Spleen (tissue), 7 donors: ENCODE measurements around the gene LRRN2.
"Not testable (repeated sequence)": the region's sequence is repeated elsewhere in the genome, so short reads cannot be mapped to it uniquely, and the experiment has no call there.

Source experiments
- POLR2A ChIP-seq, 3 donors: fragments of 450-650 bp; IDR thresholded peaks; one replicate each; pipeline ENCODE4 v1.5.1; 2017; ENCODE audit warnings: antibody characterized with exemption in 3 of 3, mild to moderate bottlenecking in 1 of 3
- TF ChIP-seq, protein P1 (sequence below), 11 experiments: fragments of 200-600 bp in 7 of 11; fragments of 450-650 bp in 4 of 11; sonication (generic) in 4 of 11; IDR thresholded peaks in 8 of 11; conservative IDR thresholded peaks in 3 of 11; 1 replicate in 7 of 11; 2 replicates in 4 of 11; pipeline versions ENCODE4 v1.4.0 to v1.8.0; 2016 to 2021; ENCODE audit warnings: antibody characterized with exemption in 11 of 11, inconsistent platforms in 4 of 11, mild to moderate bottlenecking in 1 of 11
- donor health status: DM: no; HTN: no; CAD: no; lungs with moderate emphysema.
- donor health status: DM: no; HTN: no; CAD: no.
- donor health status: DM: no; HTN: no; CAD: no.

GRCh38 chr1:204570021-204570420 is 115.5 kb downstream of the LRRN2 start:
- TF ChIP-seq, protein P1, sequence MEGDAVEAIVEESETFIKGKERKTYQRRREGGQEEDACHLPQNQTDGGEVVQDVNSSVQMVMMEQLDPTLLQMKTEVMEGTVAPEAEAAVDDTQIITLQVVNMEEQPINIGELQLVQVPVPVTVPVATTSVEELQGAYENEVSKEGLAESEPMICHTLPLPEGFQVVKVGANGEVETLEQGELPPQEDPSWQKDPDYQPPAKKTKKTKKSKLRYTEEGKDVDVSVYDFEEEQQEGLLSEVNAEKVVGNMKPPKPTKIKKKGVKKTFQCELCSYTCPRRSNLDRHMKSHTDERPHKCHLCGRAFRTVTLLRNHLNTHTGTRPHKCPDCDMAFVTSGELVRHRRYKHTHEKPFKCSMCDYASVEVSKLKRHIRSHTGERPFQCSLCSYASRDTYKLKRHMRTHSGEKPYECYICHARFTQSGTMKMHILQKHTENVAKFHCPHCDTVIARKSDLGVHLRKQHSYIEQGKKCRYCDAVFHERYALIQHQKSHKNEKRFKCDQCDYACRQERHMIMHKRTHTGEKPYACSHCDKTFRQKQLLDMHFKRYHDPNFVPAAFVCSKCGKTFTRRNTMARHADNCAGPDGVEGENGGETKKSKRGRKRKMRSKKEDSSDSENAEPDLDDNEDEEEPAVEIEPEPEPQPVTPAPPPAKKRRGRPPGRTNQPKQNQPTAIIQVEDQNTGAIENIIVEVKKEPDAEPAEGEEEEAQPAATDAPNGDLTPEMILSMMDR (IDR thresholded peaks at IDR 0.05 in 8 of 11, conservative IDR thresholded peaks at IDR 0.05 in 3 of 11): not testable (repeated sequence)
- not testable (repeated sequence) for TF ChIP-seq POLR2A (IDR thresholded peaks at IDR 0.05)
